Measurements from ENCODE around the gene CADPS.

DNA sequence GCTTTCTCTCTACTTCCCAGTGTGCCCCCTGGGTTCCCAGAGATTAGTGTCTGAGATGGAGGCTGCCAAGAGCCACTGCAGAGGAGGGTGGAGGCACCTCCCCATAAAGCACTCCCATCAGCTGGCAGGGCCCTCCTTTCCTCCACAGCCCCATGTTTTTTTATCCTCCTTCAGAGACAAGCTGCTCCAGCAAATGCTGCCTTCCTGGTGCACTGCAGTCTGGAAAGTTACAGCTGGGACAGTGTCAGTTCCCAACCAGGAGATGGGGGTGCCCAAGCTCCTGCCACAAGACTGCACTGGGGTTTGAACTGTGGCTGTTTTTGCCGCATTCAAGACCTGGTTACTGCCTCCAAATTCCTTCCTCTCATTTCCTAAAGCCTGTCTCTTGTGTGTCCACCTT, 206.1 kb downstream of the CADPS start:
- TF ChIP-seq, protein P1, sequence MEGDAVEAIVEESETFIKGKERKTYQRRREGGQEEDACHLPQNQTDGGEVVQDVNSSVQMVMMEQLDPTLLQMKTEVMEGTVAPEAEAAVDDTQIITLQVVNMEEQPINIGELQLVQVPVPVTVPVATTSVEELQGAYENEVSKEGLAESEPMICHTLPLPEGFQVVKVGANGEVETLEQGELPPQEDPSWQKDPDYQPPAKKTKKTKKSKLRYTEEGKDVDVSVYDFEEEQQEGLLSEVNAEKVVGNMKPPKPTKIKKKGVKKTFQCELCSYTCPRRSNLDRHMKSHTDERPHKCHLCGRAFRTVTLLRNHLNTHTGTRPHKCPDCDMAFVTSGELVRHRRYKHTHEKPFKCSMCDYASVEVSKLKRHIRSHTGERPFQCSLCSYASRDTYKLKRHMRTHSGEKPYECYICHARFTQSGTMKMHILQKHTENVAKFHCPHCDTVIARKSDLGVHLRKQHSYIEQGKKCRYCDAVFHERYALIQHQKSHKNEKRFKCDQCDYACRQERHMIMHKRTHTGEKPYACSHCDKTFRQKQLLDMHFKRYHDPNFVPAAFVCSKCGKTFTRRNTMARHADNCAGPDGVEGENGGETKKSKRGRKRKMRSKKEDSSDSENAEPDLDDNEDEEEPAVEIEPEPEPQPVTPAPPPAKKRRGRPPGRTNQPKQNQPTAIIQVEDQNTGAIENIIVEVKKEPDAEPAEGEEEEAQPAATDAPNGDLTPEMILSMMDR (IDR thresholded peaks at IDR 0.05): no peak
- TF ChIP-seq ZFX (IDR thresholded peaks at IDR 0.05; ENCODE audit: borderline replicate concordance): no peak

Data from 22Rv1 (cell line).